Cardiac fibroblast (primary cell): ENCODE results near the gene STPG4.

Experiments used
- DNase-seq, 2 donors: peaks; one replicate each; pipeline versions ENCODE4 v3.0.0 to v3.0.0-alpha.2; 2010; ENCODE audit warnings: low read depth in 2 of 2
- H3K4me3 ChIP-seq, 2 donors: replicated peaks in 1 of 2; 1 replicate in 1 of 2; 2 replicates in 1 of 2; pipeline ENCODE4 v1.5.1; 2011; ENCODE audit warnings: low read depth in 2 of 2, low read length in 2 of 2, mild to moderate bottlenecking in 2 of 2, moderate library complexity in 1 of 2
- CTCF ChIP-seq: IDR thresholded peaks from one replicate; pipeline ENCODE4 v1.5.1; 2011; ENCODE audit warnings: low read depth, mild to moderate bottlenecking, low read length, inconsistent platforms

Gene STPG4

DNA sequence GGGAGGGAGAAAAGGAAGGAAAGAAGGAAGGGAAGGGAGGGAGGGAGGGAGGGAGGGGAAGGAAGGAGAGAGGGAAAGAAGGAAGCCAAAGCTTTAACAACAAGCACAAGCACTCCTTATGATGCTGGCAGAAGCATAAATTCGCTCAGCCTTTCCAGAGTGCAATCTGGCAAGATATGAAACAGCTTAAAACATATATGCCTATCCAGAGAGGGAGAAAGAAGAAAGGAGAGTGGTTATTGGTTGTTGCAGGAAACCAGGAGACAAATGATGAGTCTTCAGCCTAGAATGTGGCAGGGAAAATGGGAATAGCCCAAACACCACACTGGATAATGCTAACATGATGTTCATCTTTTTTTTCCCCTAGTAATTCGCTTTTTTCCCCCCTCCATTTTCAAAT, 64.0 kb downstream of the STPG4 start:
- no peak overlapping the region for H3K4me3 ChIP-seq
- TF ChIP-seq CTCF = no peak
- peak in 1 of 2 donors; percentile 62 for DNase-seq

- DNase-seq = peak; percentile 76 to 77
- TF ChIP-seq CTCF = no peak
Measured at GRCh38 chr2:47089083-47089464, 66.0 kb downstream of the STPG4 start.

GRCh38 chr2:47088371-47089082, 66.6 kb downstream of the STPG4 start:
- peak; percentile 37 for TF ChIP-seq CTCF
- DNase-seq = peak; percentile 49 to 85
- H3K4me3 ChIP-seq = no peak overlapping the region

More at GRCh38 chr2:47089083-47089464, 66.0 kb downstream of the STPG4 start:
- no peak overlapping the region for H3K4me3 ChIP-seq

- H3K4me3 ChIP-seq = no peak overlapping the region
- DNase-seq = no peak
- no peak for TF ChIP-seq CTCF
Measured at GRCh38 chr2:47087051-47087450, 68.1 kb downstream of the STPG4 start.

DNA sequence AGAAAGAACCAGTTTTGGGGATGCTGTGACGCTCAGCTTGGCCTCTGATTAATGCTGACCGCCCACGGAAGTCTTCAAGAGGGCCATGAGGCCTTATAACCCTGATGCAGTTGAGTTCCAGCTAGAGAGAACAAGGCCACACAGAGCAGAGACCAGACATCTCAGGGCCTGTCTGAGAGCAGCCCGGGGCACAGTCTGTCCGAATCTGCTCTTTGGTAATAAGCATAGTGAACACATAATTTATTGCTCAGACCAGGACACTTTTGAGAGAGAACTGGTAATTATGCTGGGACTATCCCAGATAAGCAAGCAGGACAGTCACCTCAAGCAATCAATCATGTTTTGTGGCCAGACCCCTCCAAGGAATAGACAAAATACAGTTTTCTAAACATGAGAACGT, 68.5 kb downstream of the STPG4 start:
- no peak overlapping the region for H3K4me3 ChIP-seq
- no peak for DNase-seq
- no peak for TF ChIP-seq CTCF

DNA sequence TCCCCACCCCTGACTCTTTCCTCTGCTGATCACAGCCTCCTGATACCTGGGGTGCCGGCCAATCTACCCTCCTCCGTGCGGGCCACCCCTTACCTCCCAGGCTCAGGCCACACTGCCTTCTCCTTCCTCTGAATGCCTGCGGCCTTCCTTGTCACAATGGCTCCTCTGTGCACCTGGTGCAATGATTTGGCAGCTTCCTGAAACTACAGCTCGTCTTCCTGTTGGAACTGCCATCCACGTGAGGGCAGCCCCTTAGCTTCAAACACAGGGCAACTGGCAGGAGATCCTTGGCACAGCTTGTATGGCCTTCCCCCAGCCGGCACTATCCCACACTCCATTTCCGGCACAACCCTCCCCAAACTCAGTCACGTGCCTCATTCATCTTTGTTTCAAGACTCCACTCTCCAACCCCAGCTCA, 69.0 kb downstream of the STPG4 start:
- no peak for DNase-seq
- H3K4me3 ChIP-seq = no peak overlapping the region
- no peak for TF ChIP-seq CTCF
